Muscle of back (tissue), 11 donors: ENCODE measurements around the gene IL37. TPM values are rescaled to one million over a fixed set of nuclear protein-coding genes. Genes with fewer than 3 reads are reported as not detected.
"Not testable (repeated sequence)": the region's sequence is repeated elsewhere in the genome, so short reads cannot be mapped to it uniquely, and the experiment has no call there.

Source experiments
- DNase-seq, 3 donors: peaks; one replicate each; pipeline versions ENCODE4 v3.0.0 to v3.0.0-alpha.2; 2013
- polyA plus RNA-seq, 10 donors: library from polyadenylated mRNA; unstranded; fragments of 120-200 nt; gene quantifications; one replicate each; pipeline ENCODE4 v1.2.1, GENCODE V29; 2013; ENCODE audit not compliant: insufficient read length in 10 of 10

The IL37 gene
- polyA plus RNA-seq, 10 donors, result 0.30 TPM; not detected in 9

- no peak for DNase-seq
Measured at GRCh38 chr2:112887964-112888749, 22.8 kb upstream of the IL37 start.

GRCh38 chr2:112889976-112890375 is 21.0 kb upstream of the IL37 start:
- no peak for DNase-seq

- DNase-seq, result no peak
Measured at GRCh38 chr2:112891385-112891831, 19.6 kb upstream of the IL37 start.

GRCh38 chr2:112893752-112894151 is 17.2 kb upstream of the IL37 start:
- DNase-seq, result no peak

- no peak for DNase-seq
Measured at GRCh38 chr2:112896909-112897623, 13.9 kb upstream of the IL37 start.

GRCh38 chr2:112897624-112897978 is 13.4 kb upstream of the IL37 start:
- no peak for DNase-seq

- DNase-seq, result not testable (repeated sequence)
Measured at GRCh38 chr2:112901431-112902065, 9.4 kb upstream of the IL37 start.

GRCh38 chr2:112902816-112903215 is 8.1 kb upstream of the IL37 start:
- DNase-seq, result no peak

- DNase-seq, result no peak
Measured at GRCh38 chr2:112904883-112905282, 6.1 kb upstream of the IL37 start.

GRCh38 chr2:112906276-112906675 is 4.7 kb upstream of the IL37 start:
- no peak for DNase-seq

GRCh38 chr2:112907001-112907949 is 3.7 kb upstream of the IL37 start:
- no peak for DNase-seq

- not testable (repeated sequence) for DNase-seq
Measured at GRCh38 chr2:112908559-112908958, 2.4 kb upstream of the IL37 start.

GRCh38 chr2:112910219-112910618 is 746 bp upstream of the IL37 start:
- DNase-seq, result no peak

GRCh38 chr2:112912403-112912802 is 1.4 kb downstream of the IL37 start:
- DNase-seq, result no peak

- DNase-seq, result no peak
Measured at GRCh38 chr2:112915300-112916144, 4.6 kb downstream of the IL37 start.

GRCh38 chr2:112916145-112916571 is 5.2 kb downstream of the IL37 start:
- DNase-seq, result no peak

- no peak for DNase-seq
Measured at GRCh38 chr2:112916625-112917247, 5.8 kb downstream of the IL37 start.

GRCh38 chr2:112917856-112918255 is 6.9 kb downstream of the IL37 start:
- no peak for DNase-seq

GRCh38 chr2:112918256-112918655 is 7.3 kb downstream of the IL37 start:
- DNase-seq, result no peak

- no peak for DNase-seq
Measured at GRCh38 chr2:112919086-112919485, 8.1 kb downstream of the IL37 start.
